ENCODE data around the gene RHOV.

DNA sequence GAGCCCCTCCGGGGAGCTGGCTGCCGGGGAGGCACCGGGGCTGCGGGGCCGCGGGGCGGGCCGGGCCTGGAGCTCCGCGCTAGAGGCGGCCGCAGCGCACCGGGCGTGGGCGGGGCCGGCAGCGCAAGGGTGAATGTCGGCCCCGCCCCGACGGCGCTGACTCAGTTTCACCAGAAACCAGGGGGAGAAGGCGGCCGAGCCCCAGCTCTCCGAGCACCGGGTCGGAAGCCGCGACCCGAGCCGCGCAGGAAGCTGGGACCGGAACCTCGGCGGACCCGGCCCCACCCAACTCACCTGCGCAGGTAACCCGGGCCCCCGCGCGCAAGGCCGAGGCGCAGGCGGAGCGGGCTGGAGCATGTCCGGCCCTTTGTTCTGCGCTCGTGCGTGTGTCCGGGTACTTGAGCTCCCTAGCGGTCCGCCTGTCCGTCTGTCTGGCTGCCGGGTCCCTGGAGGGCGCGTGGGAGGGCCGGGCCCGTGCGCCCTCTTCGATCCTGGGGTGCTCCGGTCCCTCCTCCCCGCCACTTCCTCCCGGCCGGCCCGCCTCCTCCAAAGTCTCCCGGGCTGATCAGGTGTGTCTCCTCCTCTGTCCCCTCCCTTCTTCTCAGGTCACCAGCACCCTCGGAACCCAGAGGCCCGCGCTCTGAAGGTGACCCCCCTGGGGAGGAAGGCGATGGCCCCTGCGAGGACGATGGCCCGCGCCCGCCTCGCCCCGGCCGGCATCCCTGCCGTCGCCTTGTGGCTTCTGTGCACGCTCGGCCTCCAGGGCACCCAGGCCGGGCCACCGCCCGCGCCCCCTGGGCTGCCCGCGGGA lies 29.9 kb downstream of the RHOV start, which contains the start of gene SPINT1:
- TF ChIP-seq NRF1 (IDR thresholded peaks at IDR 0.05; ENCODE audit: low read depth, low read length): no peak
- TF ChIP-seq NFIC (IDR thresholded peaks at IDR 0.05; ENCODE audit: borderline replicate concordance): no peak
- TF ChIP-seq YY1 (IDR thresholded peaks at IDR 0.05; ENCODE audit: low read depth): no peak
- no peak for TF ChIP-seq FOXJ3 (CRISPR knock-in tag; IDR thresholded peaks at IDR 0.05)
- TF ChIP-seq, protein P1, sequence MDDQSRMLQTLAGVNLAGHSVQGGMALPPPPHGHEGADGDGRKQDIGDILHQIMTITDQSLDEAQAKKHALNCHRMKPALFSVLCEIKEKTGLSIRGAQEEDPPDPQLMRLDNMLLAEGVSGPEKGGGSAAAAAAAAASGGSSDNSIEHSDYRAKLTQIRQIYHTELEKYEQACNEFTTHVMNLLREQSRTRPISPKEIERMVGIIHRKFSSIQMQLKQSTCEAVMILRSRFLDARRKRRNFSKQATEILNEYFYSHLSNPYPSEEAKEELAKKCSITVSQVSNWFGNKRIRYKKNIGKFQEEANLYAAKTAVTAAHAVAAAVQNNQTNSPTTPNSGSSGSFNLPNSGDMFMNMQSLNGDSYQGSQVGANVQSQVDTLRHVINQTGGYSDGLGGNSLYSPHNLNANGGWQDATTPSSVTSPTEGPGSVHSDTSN (IDR thresholded peaks at IDR 0.05): no peak
- TF ChIP-seq, protein P2, sequence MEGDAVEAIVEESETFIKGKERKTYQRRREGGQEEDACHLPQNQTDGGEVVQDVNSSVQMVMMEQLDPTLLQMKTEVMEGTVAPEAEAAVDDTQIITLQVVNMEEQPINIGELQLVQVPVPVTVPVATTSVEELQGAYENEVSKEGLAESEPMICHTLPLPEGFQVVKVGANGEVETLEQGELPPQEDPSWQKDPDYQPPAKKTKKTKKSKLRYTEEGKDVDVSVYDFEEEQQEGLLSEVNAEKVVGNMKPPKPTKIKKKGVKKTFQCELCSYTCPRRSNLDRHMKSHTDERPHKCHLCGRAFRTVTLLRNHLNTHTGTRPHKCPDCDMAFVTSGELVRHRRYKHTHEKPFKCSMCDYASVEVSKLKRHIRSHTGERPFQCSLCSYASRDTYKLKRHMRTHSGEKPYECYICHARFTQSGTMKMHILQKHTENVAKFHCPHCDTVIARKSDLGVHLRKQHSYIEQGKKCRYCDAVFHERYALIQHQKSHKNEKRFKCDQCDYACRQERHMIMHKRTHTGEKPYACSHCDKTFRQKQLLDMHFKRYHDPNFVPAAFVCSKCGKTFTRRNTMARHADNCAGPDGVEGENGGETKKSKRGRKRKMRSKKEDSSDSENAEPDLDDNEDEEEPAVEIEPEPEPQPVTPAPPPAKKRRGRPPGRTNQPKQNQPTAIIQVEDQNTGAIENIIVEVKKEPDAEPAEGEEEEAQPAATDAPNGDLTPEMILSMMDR (IDR thresholded peaks at IDR 0.05): no peak
- no peak for TF ChIP-seq EP300 (IDR thresholded peaks at IDR 0.05; ENCODE audit: borderline replicate concordance in 1 of 2, low read depth in 1 of 2, low read length in 1 of 2)
- TF ChIP-seq FOXM1 (IDR thresholded peaks at IDR 0.05; ENCODE audit: low read depth): no peak
- TF ChIP-seq, protein P3, sequence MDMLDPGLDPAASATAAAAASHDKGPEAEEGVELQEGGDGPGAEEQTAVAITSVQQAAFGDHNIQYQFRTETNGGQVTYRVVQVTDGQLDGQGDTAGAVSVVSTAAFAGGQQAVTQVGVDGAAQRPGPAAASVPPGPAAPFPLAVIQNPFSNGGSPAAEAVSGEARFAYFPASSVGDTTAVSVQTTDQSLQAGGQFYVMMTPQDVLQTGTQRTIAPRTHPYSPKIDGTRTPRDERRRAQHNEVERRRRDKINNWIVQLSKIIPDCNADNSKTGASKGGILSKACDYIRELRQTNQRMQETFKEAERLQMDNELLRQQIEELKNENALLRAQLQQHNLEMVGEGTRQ (IDR thresholded peaks at IDR 0.05; ENCODE audit: borderline replicate concordance, low read depth, low read length): no peak
- no peak for TF ChIP-seq REST (IDR thresholded peaks at IDR 0.05; ENCODE audit: low read depth, low read length)
- TF ChIP-seq, protein P4, sequence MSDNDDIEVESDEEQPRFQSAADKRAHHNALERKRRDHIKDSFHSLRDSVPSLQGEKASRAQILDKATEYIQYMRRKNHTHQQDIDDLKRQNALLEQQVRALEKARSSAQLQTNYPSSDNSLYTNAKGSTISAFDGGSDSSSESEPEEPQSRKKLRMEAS (IDR thresholded peaks at IDR 0.05; ENCODE audit: low read depth): no peak
- no peak for TF ChIP-seq EZH2phosphoT487 (IDR thresholded peaks at IDR 0.05; ENCODE audit: borderline replicate concordance, low read depth)
- TF ChIP-seq RAD21 (IDR thresholded peaks at IDR 0.05; ENCODE audit: low read length): no peak
- no peak for TF ChIP-seq TEAD4 (IDR thresholded peaks at IDR 0.05; ENCODE audit: borderline replicate concordance, insufficient read depth)

Measured in SK-N-SH (cell line).